LHCN-M2 (cell line): ENCODE data around the gene ATG2B. TPM values are rescaled to one million over a fixed set of nuclear protein-coding genes. Genes with fewer than 3 reads are reported as not detected.
"Not testable (repeated sequence)": the region's sequence is repeated elsewhere in the genome, so short reads cannot be mapped to it uniquely, and the experiment has no call there.

Source experiments
- DNase-seq: peaks from one replicate; pipeline ENCODE4 v3.0.0-alpha.2; 2012; ENCODE audit warnings: low read depth
- total RNA-seq: library from RNA; depleted of rRNA; stranded (reverse); fragments of >200 nt; gene quantifications from 2 replicates; pipeline ENCODE4 v1.2.3, GENCODE V29; 2014

Gene ATG2B
- total RNA-seq, 1 experiment from 2014 or later, result 12.4 TPM

- no peak for DNase-seq
These were observed 10.4 kb upstream of the ATG2B start for GRCh38 chr14:96373538-96373937.

- DNase-seq, result no peak
These were observed 7.4 kb upstream of the ATG2B start for GRCh38 chr14:96370528-96370927.

GRCh38 chr14:96368534-96368933, 5.4 kb upstream of the ATG2B start:
- no peak for DNase-seq

- no peak for DNase-seq
These were observed 1.8 kb upstream of the ATG2B start for GRCh38 chr14:96364962-96365361.

GRCh38 chr14:96363751-96364336, 703 bp upstream of the ATG2B start:
- DNase-seq, result peak; percentile 63

GRCh38 chr14:96362071-96362964, 823 bp downstream of the ATG2B start:
- peak; percentile 37 for DNase-seq

- no peak for DNase-seq
These were observed 3.2 kb downstream of the ATG2B start for GRCh38 chr14:96359959-96360358.

- DNase-seq, result no peak
These were observed 5.9 kb downstream of the ATG2B start for GRCh38 chr14:96357216-96357615.

GRCh38 chr14:96354246-96354645, 8.9 kb downstream of the ATG2B start:
- no peak for DNase-seq

GRCh38 chr14:96352708-96353107, 10.4 kb downstream of the ATG2B start:
- DNase-seq, result no peak

- DNase-seq, result peak; percentile 17
These were observed 11.2 kb downstream of the ATG2B start for GRCh38 chr14:96351986-96352385.

- DNase-seq, result no peak
These were observed 13.7 kb downstream of the ATG2B start for GRCh38 chr14:96349286-96350075.

- DNase-seq, result not testable (repeated sequence)
These were observed 15.2 kb downstream of the ATG2B start for GRCh38 chr14:96347957-96348356.

GRCh38 chr14:96345669-96346068, 17.5 kb downstream of the ATG2B start:
- DNase-seq, result no peak

GRCh38 chr14:96341323-96341722, 21.8 kb downstream of the ATG2B start:
- no peak for DNase-seq

GRCh38 chr14:96338551-96338950, 24.6 kb downstream of the ATG2B start:
- no peak for DNase-seq

- no peak for DNase-seq
These were observed 38.9 kb downstream of the ATG2B start for GRCh38 chr14:96324219-96324618.

GRCh38 chr14:96320605-96321004, 42.5 kb downstream of the ATG2B start:
- no peak for DNase-seq

- DNase-seq, result no peak
These were observed 44.3 kb downstream of the ATG2B start for GRCh38 chr14:96318836-96319235.

- no peak for DNase-seq
These were observed 47.1 kb downstream of the ATG2B start for GRCh38 chr14:96316087-96316486.

- no peak for DNase-seq
These were observed 52.2 kb downstream of the ATG2B start for GRCh38 chr14:96310906-96311305.

- peak; percentile 3 for DNase-seq
These were observed 53.2 kb downstream of the ATG2B start for GRCh38 chr14:96309896-96310330.
